ENCODE data around the gene UBE4A. TPM values are rescaled to one million over a fixed set of nuclear protein-coding genes. Genes with fewer than 3 reads are reported as not detected.

The UBE4A gene
- total RNA-seq, 2 donors from 2014 or later, result 39.6 to 42.6 TPM

DNA sequence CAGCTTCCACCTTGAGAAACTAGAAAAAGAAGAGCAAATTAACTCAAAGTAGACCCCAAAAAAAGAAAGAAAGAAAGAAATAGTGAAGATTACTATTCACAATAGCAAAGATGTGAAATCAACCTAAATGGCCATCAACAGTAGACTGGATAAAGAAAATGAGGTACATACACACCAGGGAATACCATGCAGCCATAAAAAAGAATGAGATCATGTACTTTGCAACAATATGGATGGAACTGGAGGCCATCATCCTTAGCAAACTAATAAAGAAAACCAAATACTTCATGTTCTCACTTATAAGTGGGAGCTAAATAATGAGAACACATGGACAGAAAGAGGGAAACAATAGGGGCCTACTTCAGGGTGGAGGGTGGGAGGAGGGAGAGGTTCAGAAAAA is 30.7 kb upstream of the UBE4A start:
- DNase-seq, result no peak
- no peaks in the 10 kb centered on the region for H3K27me3 ChIP-seq (ENCODE audit: control insufficient read depth, insufficient read depth, low read length, poor library complexity, severe bottlenecking)
- H3K36me3 ChIP-seq (ENCODE audit: control insufficient read depth, insufficient read depth, low read length), result no peaks in the 10 kb centered on the region
- H3K4me3 Mint-ChIP-seq, result no peak overlapping the region
- H3K36me3 Mint-ChIP-seq (ENCODE audit: low read depth), result no peaks in the 10 kb centered on the region
- no peaks in the 10 kb centered on the region for H3K4me1 ChIP-seq (ENCODE audit: control insufficient read depth, insufficient read depth, low read length)
- peaks cover 16% of the 10 kb centered on the region for H3K9me3 ChIP-seq (ENCODE audit: control insufficient read depth, low read length)
- H3K27ac ChIP-seq (ENCODE audit: low read depth, low read length), result no peak overlapping the region
- no peak overlapping the region for H3K27ac Mint-ChIP-seq
- H3K9ac ChIP-seq (ENCODE audit: extremely low read depth, low read length, poor library complexity, severe bottlenecking), result no peak overlapping the region
- peaks cover 25% of the 10 kb centered on the region for H3K9me3 Mint-ChIP-seq
- H3K27me3 Mint-ChIP-seq (ENCODE audit: insufficient read depth), result peaks cover 21% of the 10 kb centered on the region
- TF ChIP-seq, protein P1, sequence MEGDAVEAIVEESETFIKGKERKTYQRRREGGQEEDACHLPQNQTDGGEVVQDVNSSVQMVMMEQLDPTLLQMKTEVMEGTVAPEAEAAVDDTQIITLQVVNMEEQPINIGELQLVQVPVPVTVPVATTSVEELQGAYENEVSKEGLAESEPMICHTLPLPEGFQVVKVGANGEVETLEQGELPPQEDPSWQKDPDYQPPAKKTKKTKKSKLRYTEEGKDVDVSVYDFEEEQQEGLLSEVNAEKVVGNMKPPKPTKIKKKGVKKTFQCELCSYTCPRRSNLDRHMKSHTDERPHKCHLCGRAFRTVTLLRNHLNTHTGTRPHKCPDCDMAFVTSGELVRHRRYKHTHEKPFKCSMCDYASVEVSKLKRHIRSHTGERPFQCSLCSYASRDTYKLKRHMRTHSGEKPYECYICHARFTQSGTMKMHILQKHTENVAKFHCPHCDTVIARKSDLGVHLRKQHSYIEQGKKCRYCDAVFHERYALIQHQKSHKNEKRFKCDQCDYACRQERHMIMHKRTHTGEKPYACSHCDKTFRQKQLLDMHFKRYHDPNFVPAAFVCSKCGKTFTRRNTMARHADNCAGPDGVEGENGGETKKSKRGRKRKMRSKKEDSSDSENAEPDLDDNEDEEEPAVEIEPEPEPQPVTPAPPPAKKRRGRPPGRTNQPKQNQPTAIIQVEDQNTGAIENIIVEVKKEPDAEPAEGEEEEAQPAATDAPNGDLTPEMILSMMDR (conservative IDR thresholded peaks at IDR 0.05), result no peak
- H3K4me1 Mint-ChIP-seq, result no peaks in the 10 kb centered on the region
- H3K4me3 ChIP-seq (ENCODE audit: low read length), result no peak overlapping the region

DNA sequence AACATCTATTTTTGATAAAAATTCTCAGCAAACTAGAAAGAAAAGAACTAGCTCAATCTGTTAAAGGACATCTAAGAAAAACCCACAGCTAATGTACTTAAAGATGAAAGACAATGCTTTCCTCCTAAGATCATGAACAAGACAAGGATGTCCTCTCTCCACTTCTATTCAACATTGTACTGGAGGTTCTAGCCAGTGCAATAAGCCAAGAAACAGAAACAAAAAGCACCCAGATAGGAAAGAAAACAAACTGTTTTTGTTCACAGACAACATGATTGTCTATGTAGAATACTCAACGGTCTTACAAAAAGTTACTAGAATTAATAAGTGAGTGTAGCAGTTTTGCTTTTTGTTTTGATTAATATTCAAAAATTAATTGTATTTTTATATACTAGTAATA is 24.7 kb upstream of the UBE4A start:
- no peaks in the 10 kb centered on the region for H3K4me1 ChIP-seq (ENCODE audit: control insufficient read depth, insufficient read depth, low read length)
- no peak overlapping the region for H3K4me3 ChIP-seq (ENCODE audit: low read length)
- 80% methylated on average over 1 of the region's 1 CpG; no CpG with 5 or more reads in 1 of the 2 experiments for WGBS, 2 experiments (ENCODE audit: insufficient coverage in 1 of 2, insufficient read length in 1 of 2)
- Mint-ChIP-seq H3K4me3 (no peak overlapping the region), H3K4me1 (no peaks in the 10 kb centered on the region), H3K27ac (no peak overlapping the region), H3K36me3 (ENCODE audit: low read depth) (no peaks in the 10 kb centered on the region), H3K9me3 (peaks cover 21% of the 10 kb centered on the region), H3K27me3 (ENCODE audit: insufficient read depth) (peaks cover 26% of the 10 kb centered on the region)
- no peaks in the 10 kb centered on the region for H3K36me3 ChIP-seq (ENCODE audit: control insufficient read depth, insufficient read depth, low read length)
- H3K27me3 ChIP-seq (ENCODE audit: control insufficient read depth, insufficient read depth, low read length, poor library complexity, severe bottlenecking), result peaks cover 11% of the 10 kb centered on the region
- H3K27ac ChIP-seq (ENCODE audit: low read depth, low read length), result no peak overlapping the region
- TF ChIP-seq, protein P1 (conservative IDR thresholded peaks at IDR 0.05), result no peak
- no peak for DNase-seq
- peaks cover 13% of the 10 kb centered on the region for H3K9me3 ChIP-seq (ENCODE audit: control insufficient read depth, low read length)
- H3K9ac ChIP-seq (ENCODE audit: extremely low read depth, low read length, poor library complexity, severe bottlenecking), result no peak overlapping the region

DNA sequence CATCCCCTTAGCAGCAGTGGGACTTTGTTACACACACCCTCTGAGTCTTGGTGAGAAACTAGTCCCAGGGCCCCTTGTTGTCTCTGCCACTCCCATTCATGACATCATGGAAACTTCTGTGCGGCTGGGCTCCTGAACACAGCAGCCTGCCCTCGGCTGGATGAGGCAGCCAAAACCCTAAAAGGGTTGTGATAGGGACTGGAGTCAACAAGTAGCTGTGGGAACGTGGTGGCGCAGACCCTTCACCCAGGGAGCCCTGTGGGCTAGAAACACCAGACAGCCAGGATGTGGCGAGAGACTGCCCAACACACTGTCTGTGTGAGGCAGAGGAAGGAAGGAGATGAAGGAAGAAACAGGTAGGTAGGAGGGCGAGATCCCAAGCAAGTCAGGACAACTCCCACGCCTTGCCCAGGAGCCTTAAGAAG is 20.8 kb upstream of the UBE4A start:
- 91 to 100% methylated on average over 5 to 7 of the region's 7 CpGs for WGBS, 2 experiments (ENCODE audit: insufficient coverage in 1 of 2, insufficient read length in 1 of 2)
- H3K27ac Mint-ChIP-seq, result no peak overlapping the region
- Histone ChIP-seq H3K9me3 (ENCODE audit: control insufficient read depth, low read length) (peaks cover 2% of the 10 kb centered on the region), H3K9ac (ENCODE audit: extremely low read depth, low read length, poor library complexity, severe bottlenecking) (no peak overlapping the region), H3K36me3 (ENCODE audit: control insufficient read depth, insufficient read depth, low read length) (no peaks in the 10 kb centered on the region), H3K27ac (ENCODE audit: low read depth, low read length) (no peak overlapping the region), H3K4me1 (ENCODE audit: control insufficient read depth, insufficient read depth, low read length) (peaks cover 4% of the 10 kb centered on the region), H3K4me3 (ENCODE audit: low read length) (no peak overlapping the region), H3K27me3 (ENCODE audit: control insufficient read depth, insufficient read depth, low read length, poor library complexity, severe bottlenecking) (peaks cover 28% of the 10 kb centered on the region)
- peaks cover 42% of the 10 kb centered on the region for H3K27me3 Mint-ChIP-seq (ENCODE audit: insufficient read depth)
- peaks cover 3% of the 10 kb centered on the region for H3K9me3 Mint-ChIP-seq
- DNase-seq, result no peak
- peaks cover 11% of the 10 kb centered on the region for H3K4me1 Mint-ChIP-seq
- H3K36me3 Mint-ChIP-seq (ENCODE audit: low read depth), result no peaks in the 10 kb centered on the region
- no peak overlapping the region for H3K4me3 Mint-ChIP-seq
- TF ChIP-seq, protein P1 (conservative IDR thresholded peaks at IDR 0.05), result no peak

All from endodermal cell (in vitro differentiated cells).